HEK293 (cell line): ENCODE results near the gene NINJ1.

ENCODE experiments used
- CTCF ChIA-PET: fragments of 350-600 bp; formaldehyde crosslinking; extraction: SDS; loops from one replicate; lab custom pipeline; 2021; ENCODE audit warnings: antibody characterized with exemption; lab: Yijun Ruan, JAX
- POLR2A ChIA-PET: fragments of 300-600 bp; formaldehyde crosslinking; extraction: SDS; loops from one replicate; lab custom pipeline; 2020; ENCODE audit warnings: antibody characterized with exemption, inconsistent platforms; lab: Yijun Ruan, JAX
- H3K27ac ChIP-seq: fragments of 200-500 bp; sonication (Bioruptor generic); 2 replicates; pipeline ENCODE4 v1.5.1; 2014; ENCODE audit warnings: low read depth, low read length, control low read depth, inconsistent platforms; ENCODE audit errors: extremely low read depth
- H3K36me3 ChIP-seq, 2 experiments: fragments of 200-500 bp in 1 of 2; sonication (Bioruptor generic) in 1 of 2; 1 replicate in 1 of 2; 2 replicates in 1 of 2; pipeline ENCODE4 v1.5.1; 2014 to 2017; ENCODE audit warnings: inconsistent platforms in 2 of 2, low read length in 2 of 2; ENCODE audit not compliant: control insufficient read depth in 2 of 2, insufficient read depth in 1 of 2
- H3K4me1 ChIP-seq: fragments of 200-500 bp; sonication (Bioruptor generic); 2 replicates; pipeline ENCODE4 v1.5.1; 2014; ENCODE audit warnings: mild to moderate bottlenecking, low read length, inconsistent platforms; ENCODE audit not compliant: control insufficient read depth, insufficient read depth
- H3K4me3 ChIP-seq: 2 replicates; pipeline ENCODE4 v1.5.1; 2011; ENCODE audit warnings: low read depth, mild to moderate bottlenecking, control low read depth, low read length, moderate library complexity
- H3K9me3 ChIP-seq: fragments of 200-500 bp; sonication (Bioruptor generic); 2 replicates; pipeline ENCODE4 v1.5.1; 2014; ENCODE audit warnings: low read depth, low read length, inconsistent platforms; ENCODE audit not compliant: control insufficient read depth, insufficient read depth
- BCL6B ChIP-seq: fragments of 450-650 bp; formaldehyde crosslinking; IDR thresholded peaks from 2 replicates; pipeline ENCODE4 v1.5.1; 2017; ENCODE audit warnings: missing biosample characterization, missing genetic modification characterization
- GLI2 ChIP-seq: fragments of 450-650 bp; formaldehyde crosslinking; IDR thresholded peaks from 2 replicates; pipeline ENCODE4; 2017; ENCODE audit warnings: missing biosample characterization, missing genetic modification characterization, low read depth, borderline replicate concordance
- GLIS2 ChIP-seq: fragments of 450-650 bp; formaldehyde crosslinking; IDR thresholded peaks from 2 replicates; pipeline ENCODE4 v1.5.1; 2016; ENCODE audit warnings: missing biosample characterization, missing genetic modification characterization
- KLF8 ChIP-seq: fragments of 450-650 bp; formaldehyde crosslinking; IDR thresholded peaks from 2 replicates; pipeline ENCODE4 v1.5.1; 2016; ENCODE audit warnings: missing biosample characterization, missing genetic modification characterization
- PATZ1 ChIP-seq: fragments of 450-650 bp; formaldehyde crosslinking; IDR thresholded peaks from 2 replicates; pipeline ENCODE4 v1.5.1; 2016; ENCODE audit warnings: missing biosample characterization, missing genetic modification characterization
- SP2 ChIP-seq: fragments of 450-650 bp; formaldehyde crosslinking; IDR thresholded peaks from 2 replicates; pipeline ENCODE4 v1.5.1; 2016; ENCODE audit warnings: missing biosample characterization, missing genetic modification characterization
- ZNF16 ChIP-seq: fragments of 450-650 bp; formaldehyde crosslinking; IDR thresholded peaks from 2 replicates; pipeline ENCODE4 v1.5.1; 2016; ENCODE audit warnings: low read depth, missing biosample characterization, missing genetic modification characterization
- ZNF169 ChIP-seq: fragments of 450-650 bp; formaldehyde crosslinking; IDR thresholded peaks from 2 replicates; pipeline ENCODE4 v1.5.1; 2016; ENCODE audit warnings: missing biosample characterization, missing genetic modification characterization
- ZNF184 ChIP-seq: fragments of 450-650 bp; IDR thresholded peaks from 2 replicates; pipeline ENCODE4 v1.5.1; 2018; ENCODE audit warnings: missing biosample characterization, mild to moderate bottlenecking, missing genetic modification characterization
- ZNF2 ChIP-seq: fragments of 450-650 bp; formaldehyde crosslinking; IDR thresholded peaks from 2 replicates; pipeline ENCODE4 v1.5.1; 2016; ENCODE audit warnings: missing biosample characterization, missing genetic modification characterization
- ZNF23 ChIP-seq: fragments of 450-650 bp; formaldehyde crosslinking; IDR thresholded peaks from 2 replicates; pipeline ENCODE4 v1.5.1; 2016; ENCODE audit warnings: missing biosample characterization, missing genetic modification characterization, borderline replicate concordance
- ZNF239 ChIP-seq: fragments of 450-650 bp; formaldehyde crosslinking; IDR thresholded peaks from 2 replicates; pipeline ENCODE4 v1.5.1; 2016; ENCODE audit warnings: missing biosample characterization, missing genetic modification characterization
- ZNF274 ChIP-seq, 2 experiments: fragments of 200-500 bp in 1 of 2; fragments of 450-650 bp in 1 of 2; sonication (Bioruptor generic) in 1 of 2; formaldehyde crosslinking in 1 of 2; IDR thresholded peaks; 2 replicates each; pipeline versions ENCODE4 v1.5.1 to v1.6.1; 2014 to 2016; ENCODE audit warnings: borderline replicate concordance in 1 of 2, inconsistent platforms in 1 of 2, low read length in 1 of 2, missing biosample characterization in 1 of 2, missing genetic modification characterization in 1 of 2
- ZNF280D ChIP-seq: fragments of 450-650 bp; formaldehyde crosslinking; IDR thresholded peaks from 2 replicates; pipeline ENCODE4 v1.5.1; 2016; ENCODE audit warnings: missing biosample characterization, missing genetic modification characterization
- ZNF341 ChIP-seq: fragments of 450-650 bp; formaldehyde crosslinking; IDR thresholded peaks from 2 replicates; pipeline ENCODE4; 2016; ENCODE audit warnings: low read depth, missing biosample characterization, missing genetic modification characterization
- ZNF513 ChIP-seq: fragments of 450-650 bp; IDR thresholded peaks from 2 replicates; pipeline ENCODE4 v1.5.1; 2018; ENCODE audit warnings: missing biosample characterization, missing genetic modification characterization
- ZNF544 ChIP-seq: fragments of 450-650 bp; formaldehyde crosslinking; IDR thresholded peaks from 2 replicates; pipeline ENCODE4 v1.5.0; 2017; ENCODE audit warnings: missing biosample characterization, missing genetic modification characterization
- ZNF549 ChIP-seq: fragments of 450-650 bp; IDR thresholded peaks from 2 replicates; pipeline ENCODE4 v1.5.1; 2018; ENCODE audit warnings: missing biosample characterization, missing genetic modification characterization, mild to moderate bottlenecking, inconsistent platforms, moderate library complexity
- ZNF560 ChIP-seq: fragments of 450-650 bp; formaldehyde crosslinking; IDR thresholded peaks from 2 replicates; pipeline ENCODE4 v1.5.1; 2017; ENCODE audit warnings: missing biosample characterization, missing genetic modification characterization, borderline replicate concordance
- ZNF785 ChIP-seq: fragments of 450-650 bp; formaldehyde crosslinking; IDR thresholded peaks from 2 replicates; pipeline ENCODE4 v1.5.1; 2016; ENCODE audit warnings: missing biosample characterization, missing genetic modification characterization
- ZNF791 ChIP-seq: fragments of 450-650 bp; formaldehyde crosslinking; IDR thresholded peaks from 2 replicates; pipeline ENCODE4 v1.5.1; 2016; ENCODE audit warnings: missing biosample characterization, missing genetic modification characterization

The NINJ1 gene

GRCh38 chr9:93126151-93126781, 7.8 kb downstream of the NINJ1 start:
- H3K4me3 ChIP-seq, result no peak overlapping the region
- no peaks in the 10 kb centered on the region for H3K9me3 ChIP-seq
- TF ChIP-seq ZNF341 (tag by site-specific recombination) (no peak), BCL6B (tag by site-specific recombination) (no peak), ZNF560 (tag by site-specific recombination) (no peak), SP2 (tag by site-specific recombination) (no peak), KLF8 (tag by site-specific recombination) (no peak), ZNF280D (no peak), ZNF2 (tag by site-specific recombination) (no peak), ZNF169 (tag by site-specific recombination) (no peak)
- peaks cover 0 to 49% of the 10 kb centered on the region in 2 experiments; a peak in 2 of 3 replicates for H3K36me3 ChIP-seq
- CTCF ChIA-PET, result interaction anchor here (0.6 to 1.1 kb wide), 3 partner anchors 16 to 33 kb away, joined by 3 to 5 read pairs (median 4); no protein-coding TSS in a partner anchor
- no peak overlapping the region for H3K27ac ChIP-seq
- POLR2A ChIA-PET, result interaction anchor here (0.8 to 1.2 kb wide), 2 partner anchors 7 to 8 kb away, joined by 3 read pairs; partner anchors contain the start of gene NINJ1
- H3K4me1 ChIP-seq, result no peaks in the 10 kb centered on the region

- ChIA-PET CTCF (interaction anchor here (0.6 to 1.1 kb wide), 3 partner anchors 15 to 34 kb away, joined by 3 to 5 read pairs (median 4); no protein-coding TSS in a partner anchor), POLR2A (interaction anchor here (1.2 kb wide), 1 partner anchor 9 kb away, joined by 3 read pairs; the partner anchor contains the start of gene NINJ1)
- H3K27ac ChIP-seq, result no peak overlapping the region
Measured at GRCh38 chr9:93125331-93125894, 8.6 kb downstream of the NINJ1 start.

GRCh38 chr9:93124793-93125192, 9.3 kb downstream of the NINJ1 start:
- no peak overlapping the region for H3K27ac ChIP-seq
- H3K9me3 ChIP-seq, result no peaks in the 10 kb centered on the region
- ChIA-PET POLR2A (no interaction called here), CTCF (no interaction called here)
- peaks cover 3% of the 10 kb centered on the region; the same call in 1 of the 2 replicates for H3K4me1 ChIP-seq
- peaks cover 0 to 41% of the 10 kb centered on the region in 2 experiments; a peak in 2 of 3 replicates for H3K36me3 ChIP-seq
- H3K4me3 ChIP-seq, result no peak overlapping the region
- no peak for TF ChIP-seq ZNF16 (tag by site-specific recombination)
- TF ChIP-seq GLI2 (tag by site-specific recombination), result no peak
- no peak for TF ChIP-seq ZNF239 (tag by site-specific recombination)
- no peak for TF ChIP-seq ZNF791 (tag by site-specific recombination)
- TF ChIP-seq ZNF274 (IDR thresholded peaks at IDR 0.05; ENCODE audit: low read length), result no peak
- TF ChIP-seq ZNF274 (tag by site-specific recombination; IDR thresholded peaks at IDR 0.05; ENCODE audit: borderline replicate concordance), result no peak
- no peak for TF ChIP-seq ZNF513 (tag by site-specific recombination)
- no peak for TF ChIP-seq GLIS2 (tag by site-specific recombination)
- TF ChIP-seq ZNF785, result no peak
- no peak for TF ChIP-seq ZNF549 (tag by site-specific recombination)
- TF ChIP-seq KLF8 (tag by site-specific recombination), result no peak
- TF ChIP-seq ZNF23 (tag by site-specific recombination), result no peak
- TF ChIP-seq ZNF544, result no peak
- no peak for TF ChIP-seq PATZ1
- TF ChIP-seq ZNF184 (tag by site-specific recombination), result no peak

More at GRCh38 chr9:93125331-93125894, 8.6 kb downstream of the NINJ1 start:
- TF ChIP-seq ZNF274 (IDR thresholded peaks at IDR 0.05; ENCODE audit: low read length), result no peak
- TF ChIP-seq ZNF274 (tag by site-specific recombination; IDR thresholded peaks at IDR 0.05; ENCODE audit: borderline replicate concordance), result no peak
- Histone ChIP-seq H3K9me3 (no peaks in the 10 kb centered on the region), H3K4me1 (no peaks in the 10 kb centered on the region; the same call in 1 of the 2 replicates), H3K36me3 (peaks cover 0 to 41% of the 10 kb centered on the region in 2 experiments; a peak in 2 of 3 replicates), H3K4me3 (no peak overlapping the region)
